ENCODE measurements around the gene PNRC1. TPM values are rescaled to one million over a fixed set of nuclear protein-coding genes. Genes with fewer than 3 reads are reported as not detected.

The PNRC1 gene
- total RNA-seq, 1 donor from 2014 or later: 211 TPM

Other genes starting within 250 kb of the PNRC1 start
- gene RNGTT, start 117.1 kb upstream of the PNRC1 start, total RNA-seq: 7.9 TPM
- gene SRSF12, start 37.3 kb downstream of the PNRC1 start, total RNA-seq: 0.40 TPM
- gene PM20D2, start 65.3 kb downstream of the PNRC1 start, total RNA-seq: 13.0 TPM
- gene GABRR1, start 136.6 kb downstream of the PNRC1 start, total RNA-seq: not detected
- 1.7 TPM for gene GABRR2, start 234.5 kb downstream of the PNRC1 start, total RNA-seq

All from cardiac septum (tissue), 1 donor.